Iris pigment epithelial cell (primary cell): ENCODE measurements around the gene MYBPC3.
A peak's percentile ranks its signal among the peaks of the same experiment; 100 is the strongest.
"Not testable (repeated sequence)": the region's sequence is repeated elsewhere in the genome, so short reads cannot be mapped to it uniquely, and the experiment has no call there.

Experiments used
- DNase-seq: peaks from one replicate; pipeline ENCODE4 v3.0.0-alpha.2; 2011; ENCODE audit warnings: low read depth

MYBPC3 gene

GRCh38 chr11:47337229-47337924 is 15.1 kb downstream of the MYBPC3 start:
- no peak for DNase-seq

GRCh38 chr11:47336595-47336994 is 15.9 kb downstream of the MYBPC3 start:
- DNase-seq, result no peak

GRCh38 chr11:47335733-47336132 is 16.8 kb downstream of the MYBPC3 start:
- DNase-seq, result no peak

GRCh38 chr11:47334699-47335411 is 17.6 kb downstream of the MYBPC3 start:
- not testable (repeated sequence) for DNase-seq

- DNase-seq, result no peak
Measured at GRCh38 chr11:47333886-47334443, 18.5 kb downstream of the MYBPC3 start.

- no peak for DNase-seq
Measured at GRCh38 chr11:47333526-47333845, 19.0 kb downstream of the MYBPC3 start.

- no peak for DNase-seq
Measured at GRCh38 chr11:47332791-47333525, 19.5 kb downstream of the MYBPC3 start.

- no peak for DNase-seq
Measured at GRCh38 chr11:47332303-47332711, 20.2 kb downstream of the MYBPC3 start.

GRCh38 chr11:47331454-47332302 is 20.8 kb downstream of the MYBPC3 start:
- DNase-seq, result no peak

- DNase-seq, result peak; percentile 22
Measured at GRCh38 chr11:47329987-47330931, 22.2 kb downstream of the MYBPC3 start.

GRCh38 chr11:47329431-47329986 is 23.0 kb downstream of the MYBPC3 start:
- no peak for DNase-seq

- no peak for DNase-seq
Measured at GRCh38 chr11:47328449-47329390, 23.8 kb downstream of the MYBPC3 start.

- DNase-seq, result no peak
Measured at GRCh38 chr11:47327949-47328348, 24.6 kb downstream of the MYBPC3 start.

GRCh38 chr11:47327025-47327424 is 25.5 kb downstream of the MYBPC3 start:
- DNase-seq, result no peak

GRCh38 chr11:47326198-47326597 is 26.3 kb downstream of the MYBPC3 start:
- DNase-seq, result no peak

GRCh38 chr11:47325271-47326041 is 27.0 kb downstream of the MYBPC3 start:
- DNase-seq, result no peak

GRCh38 chr11:47324520-47324919 is 28.0 kb downstream of the MYBPC3 start:
- DNase-seq, result no peak

- no peak for DNase-seq
Measured at GRCh38 chr11:47318166-47318565, 34.3 kb downstream of the MYBPC3 start.
